Testis (tissue), 2 donors: ENCODE results near the gene NUMB.
"Not testable (repeated sequence)": the region's sequence is repeated elsewhere in the genome, so short reads cannot be mapped to it uniquely, and the experiment has no call there.

ENCODE experiments used
- CTCF ChIP-seq, 3 experiments: fragments of 450-650 bp in 2 of 3; fragments of 200-600 bp in 1 of 3; sonication (generic) in 1 of 3; IDR thresholded peaks; one replicate each; pipeline ENCODE4 v1.5.1; 2016 to 2019; ENCODE audit warnings: antibody characterized with exemption in 3 of 3, mild to moderate bottlenecking in 2 of 3, moderate library complexity in 1 of 3
- POLR2A ChIP-seq: fragments of 450-650 bp; IDR thresholded peaks from one replicate; pipeline ENCODE4 v1.6.1; 2017; ENCODE audit warnings: antibody characterized with exemption, mild to moderate bottlenecking, moderate library complexity

GRCh38 chr14:73387860-73388259, 70.5 kb downstream of the NUMB start:
- not testable (repeated sequence) for TF ChIP-seq CTCF (IDR thresholded peaks at IDR 0.05); POLR2A
